Stimulated activated CD4-positive, alpha-beta T cell treated with anti-CD3 and anti-CD28 coated beads, Interleukin-4, amount 100 ng/mL, for 4 hours (primary cell): ENCODE measurements around the gene RIN2.
"Not testable (repeated sequence)": the region's sequence is repeated elsewhere in the genome, so short reads cannot be mapped to it uniquely, and the experiment has no call there.

Source experiments
- DNase-seq, 2 experiments: peaks; one replicate each; pipeline ENCODE4 v3.0.0-alpha.2; 2020

Gene RIN2

GRCh38 chr20:19739351-19739750 lies 18.7 kb upstream of the RIN2 start:
- no peak for DNase-seq

GRCh38 chr20:19740512-19740911 lies 17.5 kb upstream of the RIN2 start:
- DNase-seq = no peak

- DNase-seq = no peak
Measured at GRCh38 chr20:19741924-19742323, 16.1 kb upstream of the RIN2 start.

DNA sequence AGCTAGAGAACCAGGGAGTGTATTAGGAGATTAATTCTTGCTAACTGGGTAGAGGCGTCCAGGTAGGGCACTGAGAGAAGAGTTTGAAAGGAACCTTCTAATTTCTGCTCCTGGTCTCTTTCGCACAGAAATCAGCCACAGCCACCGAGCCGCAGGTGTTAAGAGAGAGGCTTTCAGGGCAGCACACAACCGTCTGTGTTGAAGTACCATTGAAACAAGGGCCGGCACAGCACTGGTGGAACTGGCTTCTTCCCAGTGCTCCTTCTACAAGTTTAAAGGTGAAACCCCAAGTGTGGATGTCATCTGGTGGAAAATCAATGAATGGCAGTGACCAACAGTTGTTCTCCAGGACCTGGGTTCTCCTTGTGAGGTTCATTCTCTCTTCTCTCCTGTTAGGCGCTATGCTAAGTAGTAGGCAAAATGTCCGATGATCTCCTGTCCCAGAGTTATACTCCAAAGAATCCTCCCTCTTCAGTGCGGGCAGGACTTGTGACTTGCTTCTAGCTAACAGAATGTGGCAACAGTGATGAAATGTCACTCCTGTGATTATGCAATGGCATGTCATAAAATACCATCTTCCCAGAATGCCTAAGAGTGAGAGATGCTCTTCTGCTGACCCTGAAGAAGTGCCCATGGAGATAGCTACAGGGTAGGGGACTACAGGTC lies 15.0 kb upstream of the RIN2 start:
- no peak for DNase-seq

DNA sequence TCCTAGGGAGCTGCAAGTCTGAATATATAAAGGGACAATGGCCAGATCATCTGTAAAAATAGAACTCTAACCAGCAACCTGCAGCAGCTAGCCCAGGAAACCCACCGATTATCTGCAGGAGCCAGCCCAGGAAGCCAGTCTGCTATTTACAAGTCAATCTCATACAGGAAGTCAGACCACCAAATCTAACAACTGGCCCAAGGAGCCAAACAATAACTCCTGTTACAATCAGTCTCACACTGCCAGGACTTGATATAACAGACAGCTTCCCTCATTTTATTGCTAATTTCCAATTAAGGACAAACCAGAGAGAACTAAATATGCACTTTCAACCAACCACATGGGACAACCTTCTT lies 14.4 kb upstream of the RIN2 start:
- DNase-seq = no peak

GRCh38 chr20:19745106-19745505 lies 13.0 kb upstream of the RIN2 start:
- no peak for DNase-seq

- DNase-seq = no peak
Measured at GRCh38 chr20:19745584-19745983, 12.5 kb upstream of the RIN2 start.

DNA sequence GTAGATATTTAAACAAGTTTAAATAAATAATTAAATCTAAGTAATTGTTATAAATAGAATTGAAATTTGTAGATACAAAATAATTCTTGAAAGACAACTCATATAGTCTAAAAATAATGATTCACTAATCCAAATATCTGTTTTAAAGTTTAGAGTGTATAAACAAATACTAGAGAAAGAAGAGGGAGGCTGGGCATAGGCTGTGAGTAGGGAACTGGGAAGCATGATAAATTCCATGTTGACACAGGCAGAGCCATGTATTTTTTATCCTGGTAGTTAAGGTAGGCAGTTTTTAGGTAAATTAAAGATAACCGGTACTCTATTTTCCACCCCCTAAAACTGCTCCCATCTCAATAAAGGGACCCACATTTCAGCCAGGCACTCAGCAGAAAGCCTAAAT lies 11.7 kb upstream of the RIN2 start:
- DNase-seq = no peak

- no peak for DNase-seq
Measured at GRCh38 chr20:19747903-19748302, 10.2 kb upstream of the RIN2 start.

GRCh38 chr20:19748681-19749080 lies 9.4 kb upstream of the RIN2 start:
- DNase-seq = no peak

GRCh38 chr20:19749618-19750071 lies 8.4 kb upstream of the RIN2 start:
- no peak for DNase-seq

DNA sequence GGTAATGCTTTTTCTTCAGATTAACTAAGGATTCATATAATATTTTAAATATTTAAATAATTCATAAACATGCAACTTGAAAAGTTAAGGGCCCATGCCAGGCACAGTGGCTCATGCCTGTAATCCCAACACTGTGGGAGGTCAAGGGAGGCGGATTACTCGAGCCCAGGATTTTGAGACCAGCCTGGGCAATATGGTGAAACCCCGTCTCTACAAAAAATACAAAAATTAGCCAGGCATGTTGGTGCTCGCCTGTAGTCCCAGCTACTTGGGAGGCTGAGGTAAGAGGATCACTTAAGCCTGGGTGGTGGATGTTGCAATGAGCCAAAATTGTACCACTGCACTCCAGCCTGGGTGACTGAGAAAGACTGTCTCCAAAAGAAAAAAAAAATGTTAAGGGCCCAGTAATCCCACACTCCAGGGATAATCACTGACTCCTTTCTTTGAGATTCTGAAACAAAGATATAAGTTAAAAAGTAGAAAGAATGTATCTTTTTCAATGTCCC lies 7.9 kb upstream of the RIN2 start:
- DNase-seq = no peak

GRCh38 chr20:19750907-19751636 lies 7.0 kb upstream of the RIN2 start:
- DNase-seq = no peak

DNA sequence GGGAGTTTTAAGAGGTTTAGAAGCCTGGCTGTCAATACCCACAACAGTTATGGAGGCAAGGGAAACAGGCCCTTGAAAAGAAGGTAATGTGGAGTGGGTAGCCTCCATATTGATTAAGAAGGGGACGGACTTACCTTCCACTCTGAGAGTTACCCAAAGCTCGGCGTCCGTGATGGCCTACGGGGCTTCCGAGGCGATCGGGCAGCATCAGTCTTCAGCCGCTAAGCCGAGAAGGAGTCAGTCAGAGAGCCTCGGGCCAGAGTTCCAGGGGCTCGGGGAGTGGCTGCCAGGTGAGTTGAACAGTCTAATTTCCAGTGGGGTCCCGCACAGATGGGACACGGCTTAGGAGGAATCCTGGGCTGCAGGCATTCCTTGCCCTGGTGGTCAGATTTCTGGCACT lies 3.9 kb upstream of the RIN2 start:
- not testable (repeated sequence) for DNase-seq

DNA sequence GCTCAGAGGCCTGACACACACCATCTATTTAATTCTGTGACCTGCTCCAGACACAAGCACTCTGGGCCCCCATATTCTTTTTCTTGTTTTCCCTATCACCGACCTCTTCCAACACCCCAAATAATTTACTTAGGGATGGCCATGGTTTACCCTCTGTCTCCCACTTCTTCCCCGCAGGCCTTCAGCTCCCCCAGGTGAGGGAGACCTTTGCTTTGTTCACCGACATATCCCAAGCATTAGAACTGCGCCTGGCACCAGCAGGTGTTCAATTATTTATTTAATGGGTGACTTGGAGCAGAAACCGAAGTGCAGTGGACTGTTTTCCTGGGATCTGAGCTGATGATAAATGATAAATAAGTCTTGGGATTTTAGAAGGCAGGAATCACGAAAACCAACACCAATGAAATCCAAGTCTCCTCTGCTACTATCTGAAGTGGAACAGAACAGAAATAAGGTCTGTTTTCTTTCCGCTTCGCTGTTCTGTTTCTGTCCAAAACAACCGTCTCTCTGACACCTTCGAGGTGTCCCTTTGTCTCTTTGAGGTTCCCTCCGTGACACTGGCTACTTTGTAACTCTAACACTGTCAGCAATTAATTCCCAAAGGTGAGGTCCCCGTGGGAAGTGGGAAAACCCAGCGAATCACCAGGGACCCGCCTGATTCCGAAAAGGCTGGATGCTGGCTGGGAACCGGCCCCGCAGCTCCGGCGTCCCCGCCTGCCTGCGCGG lies 1.1 kb upstream of the RIN2 start:
- no peak for DNase-seq

DNA sequence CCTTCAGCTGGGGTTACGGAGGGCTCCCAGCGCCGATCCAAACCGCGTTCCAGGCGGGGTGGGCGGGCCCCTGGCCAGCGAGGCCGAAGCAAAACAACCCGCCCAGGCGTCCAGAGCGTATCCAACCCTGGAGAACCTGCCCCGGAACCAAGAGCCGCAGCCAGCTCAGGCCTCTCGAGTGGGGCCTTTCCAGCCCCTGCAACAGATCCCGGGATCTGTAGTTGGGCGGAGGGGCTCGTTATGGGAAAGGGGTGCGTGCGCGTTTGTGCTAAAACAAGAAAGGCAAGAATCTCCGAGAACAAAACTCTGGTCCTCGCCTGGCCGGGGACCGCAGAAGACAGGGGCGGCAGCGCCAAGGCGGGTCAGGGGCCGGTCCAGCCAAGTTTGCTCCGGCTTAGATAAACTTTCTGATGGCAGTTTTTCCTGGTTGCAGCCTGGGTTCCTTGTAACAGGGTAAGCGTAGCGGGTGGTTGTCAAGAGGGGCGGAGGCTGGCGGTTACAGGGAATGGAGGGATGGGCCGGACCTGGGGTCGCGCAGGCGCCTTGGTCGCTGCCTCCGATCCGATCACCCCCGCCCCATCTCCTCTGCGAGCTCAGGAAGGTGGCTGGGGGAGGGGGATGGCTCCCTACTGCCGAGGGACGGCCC lies 448 bp upstream of the RIN2 start:
- DNase-seq = no peak

DNA sequence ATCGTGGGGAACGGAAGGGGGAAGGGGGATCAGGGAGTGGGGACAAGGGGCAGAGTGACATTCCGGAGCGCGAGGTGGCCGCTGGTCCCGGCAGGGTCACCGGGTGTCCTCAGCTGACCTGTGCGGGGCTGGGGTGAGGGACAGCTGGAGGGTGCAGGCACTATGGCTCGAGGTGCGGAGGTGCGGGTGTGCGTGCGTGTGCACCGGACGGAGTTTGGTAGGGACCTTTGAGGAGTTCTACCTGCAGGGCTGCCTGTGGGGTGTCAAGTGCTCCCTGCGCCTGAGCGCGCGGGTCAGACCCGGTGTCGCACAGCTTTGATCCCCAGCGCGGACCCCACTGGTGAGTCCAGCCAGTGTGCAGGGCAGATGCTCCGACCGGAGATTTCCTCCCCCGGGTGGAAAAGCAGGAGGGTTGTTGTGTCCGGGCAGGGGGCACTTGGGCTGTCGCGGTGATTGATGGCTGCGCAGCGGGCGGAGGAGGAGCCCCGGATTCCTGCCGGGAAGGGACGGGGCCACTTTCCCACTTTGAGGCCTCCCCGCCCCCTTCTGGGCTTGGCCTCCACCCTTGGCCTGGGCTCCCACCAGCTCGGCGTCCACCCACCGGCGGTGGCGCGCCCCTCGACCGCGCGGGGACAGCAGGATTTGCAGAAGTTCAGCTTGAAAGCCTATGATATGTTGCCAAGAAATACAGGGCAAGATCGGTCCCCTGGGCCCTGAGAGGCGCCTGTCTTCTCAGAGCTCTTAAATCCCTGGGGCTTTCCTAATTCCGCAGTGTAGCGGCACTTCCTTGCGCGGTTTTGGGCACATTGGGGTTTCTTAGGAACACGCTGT lies 658 bp downstream of the RIN2 start:
- no peak for DNase-seq

DNA sequence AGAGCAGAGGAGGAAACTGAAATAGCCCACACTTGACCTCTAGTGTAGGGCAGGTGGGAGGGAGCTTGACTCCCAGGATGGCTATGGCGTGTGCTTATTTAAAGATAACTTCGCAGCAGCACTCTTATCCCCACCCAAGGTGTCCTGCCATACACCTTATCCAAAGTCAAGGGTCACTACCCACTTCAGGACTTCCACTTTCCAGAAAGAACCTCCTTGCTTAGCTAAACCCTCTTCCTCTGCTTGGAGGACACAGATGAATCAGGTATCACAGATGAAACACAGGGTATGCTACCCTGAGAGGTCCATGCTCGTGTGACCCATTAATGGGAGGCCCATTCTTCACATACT lies 2.3 kb downstream of the RIN2 start:
- DNase-seq = no peak

GRCh38 chr20:19761326-19761725 lies 3.3 kb downstream of the RIN2 start:
- no peak for DNase-seq

DNA sequence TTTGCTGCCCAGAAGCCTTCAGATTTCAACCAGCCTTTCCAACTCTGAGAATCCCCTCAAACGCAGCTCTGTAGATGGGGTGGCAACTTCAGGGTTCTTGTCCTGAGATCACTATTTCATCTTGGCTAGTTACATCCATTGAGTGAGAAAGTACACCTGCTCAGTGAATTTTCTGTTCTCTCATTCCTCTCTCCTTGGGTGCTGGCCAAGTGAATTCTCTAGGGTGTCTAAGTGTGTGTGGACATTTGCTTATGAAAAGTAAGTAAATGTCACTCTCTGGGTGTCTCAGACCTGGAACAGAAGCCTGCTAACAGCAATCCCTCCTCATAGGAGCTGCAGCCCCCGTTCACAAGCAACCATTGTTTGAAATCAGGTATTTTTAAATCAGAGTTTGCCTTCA lies 3.8 kb downstream of the RIN2 start:
- DNase-seq = no peak

DNA sequence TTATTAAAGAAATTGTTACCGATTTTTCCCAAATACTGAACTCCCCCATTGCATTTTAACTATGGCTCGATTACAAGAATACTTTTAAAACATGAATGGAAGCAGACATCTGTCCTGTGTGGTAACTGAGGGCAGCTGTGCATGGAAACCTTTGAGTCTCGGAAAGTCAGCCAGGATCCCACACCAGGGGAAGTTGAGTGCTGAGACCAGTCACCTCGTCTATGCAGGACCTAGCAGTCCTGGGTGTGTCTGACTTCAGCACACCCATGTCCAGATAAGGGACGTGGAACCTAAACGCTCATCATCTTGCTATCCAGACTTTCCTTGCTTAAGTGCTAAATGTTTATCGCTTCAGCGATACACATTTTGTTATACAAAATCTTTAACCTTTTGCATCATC lies 6.1 kb downstream of the RIN2 start:
- DNase-seq = no peak

GRCh38 chr20:19765266-19765665 lies 7.2 kb downstream of the RIN2 start:
- DNase-seq = no peak

DNA sequence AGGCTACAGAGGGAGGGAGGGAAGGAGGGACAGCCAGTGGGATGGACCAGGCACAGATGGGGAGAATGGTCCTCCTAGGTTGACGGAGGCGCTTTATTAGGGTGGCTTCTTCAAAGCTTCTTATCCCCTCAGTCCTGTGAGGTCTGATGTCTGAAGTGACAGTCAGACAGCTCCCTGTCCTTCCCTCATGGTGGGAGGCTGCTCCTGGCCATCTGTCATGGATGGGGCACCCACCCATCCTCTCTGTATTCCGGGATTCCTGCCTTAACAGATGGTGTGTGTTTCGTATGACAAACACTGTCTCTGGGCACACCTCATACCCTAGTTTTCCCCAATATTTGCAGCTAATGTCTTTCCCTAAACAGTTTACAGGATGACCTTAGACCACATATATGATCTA lies 7.9 kb downstream of the RIN2 start:
- no peak for DNase-seq
